GM18508 (cell line): Measurements from ENCODE around the gene CC2D2A.
"Not testable (repeated sequence)": the region's sequence is repeated elsewhere in the genome, so short reads cannot be mapped to it uniquely, and the experiment has no call there.

Experiments used
- ATAC-seq: cut with Tn5 transposase; IDR thresholded peaks from one replicate; pipeline ENCODE4 v1.9.1; 2021; ENCODE audit warnings: moderate number of reproducible peaks; ENCODE audit not compliant: insufficient read depth, unreplicated experiment

The CC2D2A gene

DNA sequence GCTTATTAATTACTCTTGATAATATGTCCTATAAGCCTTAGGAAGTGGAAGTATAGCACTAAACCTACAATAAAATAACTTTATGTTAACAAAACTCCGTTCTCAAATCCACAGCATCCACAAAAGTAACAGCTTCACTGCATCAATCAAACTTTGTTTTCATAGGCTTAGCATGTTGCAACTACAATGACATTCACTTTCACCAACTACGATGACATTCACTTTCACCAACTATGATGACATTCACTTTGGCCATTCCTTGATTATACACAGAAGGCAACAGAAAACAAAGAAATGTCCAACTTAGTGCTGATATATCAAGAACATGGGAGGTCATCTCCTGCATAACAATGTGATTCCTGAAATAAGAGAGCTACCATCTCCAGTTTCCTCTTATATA lies 141.2 kb downstream of the CC2D2A start:
- no peak for ATAC-seq

DNA sequence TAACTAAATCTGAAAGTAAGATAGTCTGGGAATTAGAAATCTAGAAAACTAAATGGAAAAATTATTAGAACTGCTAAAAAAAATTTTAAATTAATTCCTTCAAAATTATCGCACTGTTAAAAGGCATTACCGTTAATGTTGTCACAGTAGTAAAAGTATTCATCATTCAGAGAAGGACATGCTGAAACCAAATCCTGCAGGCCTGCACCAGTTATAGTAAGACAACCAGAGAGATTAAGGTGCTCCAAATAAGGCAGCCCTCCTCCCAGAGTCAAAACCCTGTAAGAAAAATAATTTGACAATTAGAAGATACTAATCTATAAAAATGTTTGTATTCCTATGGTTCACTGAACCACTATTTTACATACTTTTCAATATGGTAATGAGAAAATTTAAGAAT lies 142.5 kb downstream of the CC2D2A start:
- ATAC-seq, result no peak

GRCh38 chr4:15614891-15615290 lies 145.2 kb downstream of the CC2D2A start:
- not testable (repeated sequence) for ATAC-seq

DNA sequence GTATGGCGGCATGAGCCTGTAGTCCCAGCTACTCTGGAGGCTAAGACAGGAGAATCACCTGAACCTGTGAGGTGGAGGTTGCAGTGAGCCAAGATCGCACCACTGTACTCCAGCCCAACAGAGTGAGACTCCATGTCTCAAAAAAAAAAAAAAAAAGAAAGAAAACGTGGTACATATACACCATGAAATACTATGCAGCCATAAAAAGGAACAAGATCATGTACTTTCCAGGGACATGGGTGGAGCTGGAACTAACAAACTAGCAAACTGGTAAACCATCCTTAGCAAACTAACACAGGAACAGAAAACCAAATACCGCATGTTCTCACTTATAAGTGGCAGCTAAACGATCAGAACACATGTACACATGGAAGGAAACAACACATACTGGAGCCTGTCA lies 147.7 kb downstream of the CC2D2A start:
- ATAC-seq, result not testable (repeated sequence)

DNA sequence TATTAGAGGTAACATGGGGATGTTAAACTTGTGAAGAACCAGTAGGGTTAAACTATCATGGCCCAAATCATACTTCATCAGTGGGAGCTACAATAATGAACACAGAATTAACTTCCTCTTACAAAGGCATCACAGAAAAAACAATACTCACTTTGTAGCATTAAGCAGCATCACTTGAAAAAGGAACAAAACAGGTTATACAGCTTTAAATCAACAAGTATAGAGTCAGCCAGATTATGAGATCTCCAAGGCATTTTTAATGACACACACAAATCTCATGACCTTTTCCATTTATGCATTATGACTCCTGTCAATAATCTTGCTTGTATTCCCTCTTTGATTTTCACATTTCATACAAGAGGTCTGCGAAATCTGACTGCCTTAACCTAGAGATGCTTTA lies 167.1 kb downstream of the CC2D2A start:
- ATAC-seq, result no peak

GRCh38 chr4:15638418-15638817 lies 168.7 kb downstream of the CC2D2A start:
- ATAC-seq, result no peak

DNA sequence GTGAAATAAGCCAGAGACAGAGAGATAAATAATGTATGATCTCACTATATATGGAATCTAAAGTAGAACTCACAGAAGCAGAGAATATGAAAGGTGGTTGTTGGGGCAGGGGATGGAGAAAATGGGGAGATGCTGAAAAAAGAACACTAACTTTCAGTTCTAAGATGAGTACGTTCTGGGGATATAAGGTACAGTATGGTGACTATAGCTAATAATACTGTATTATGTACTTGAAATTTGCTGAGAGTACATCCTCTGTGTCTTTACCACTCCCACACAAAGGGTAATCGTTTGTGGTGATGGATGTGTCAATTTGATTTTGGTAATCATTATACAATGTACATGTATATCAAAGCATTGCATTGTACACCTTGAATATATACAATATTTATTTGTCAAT lies 178.9 kb downstream of the CC2D2A start:
- ATAC-seq, result no peak

DNA sequence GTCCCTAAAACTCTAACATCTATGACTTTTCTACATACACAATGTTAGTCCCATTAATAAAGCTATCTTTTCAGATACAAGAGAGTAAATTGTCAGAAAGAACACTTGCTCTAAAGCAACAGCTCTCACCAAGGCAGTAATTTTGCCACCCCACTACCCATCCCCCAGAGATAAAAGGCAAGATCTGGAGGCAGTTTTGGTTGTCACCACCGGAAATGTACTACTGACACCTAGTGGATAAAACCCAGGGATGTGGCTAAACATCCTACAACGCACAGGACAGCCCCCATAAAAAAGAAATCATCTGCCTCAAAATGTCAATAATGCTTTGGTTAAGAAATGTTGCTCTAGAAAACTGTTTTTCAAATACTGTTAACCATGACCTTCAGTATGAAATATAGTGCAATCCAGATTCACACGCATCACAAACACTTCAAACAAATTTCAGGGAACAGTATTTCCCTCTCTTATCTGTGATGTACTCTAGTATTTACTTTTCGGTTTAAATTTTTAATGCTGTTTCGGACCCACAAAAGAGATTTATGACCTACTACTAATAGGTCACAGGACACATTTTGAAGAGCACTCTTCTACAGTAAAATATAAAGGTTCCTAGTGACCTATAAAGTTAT lies 180.3 kb downstream of the CC2D2A start:
- peak; percentile 39 for ATAC-seq
